Prostate gland (tissue), 2 donors: ENCODE data around the gene MCRIP2. TPM values are rescaled to one million over a fixed set of nuclear protein-coding genes. Genes with fewer than 3 reads are reported as not detected.

Experiments
- DNase-seq: peaks from one replicate; pipeline ENCODE4 v3.0.0-alpha.2; 2019; ENCODE audit warnings: low spot score
- H3K27ac ChIP-seq, 2 donors: fragments of 200-600 bp; sonication (generic); 2 replicates each; pipeline ENCODE4 v1.5.1; 2017 to 2019
- H3K27me3 ChIP-seq: fragments of 200-600 bp; sonication (generic); replicated peaks from 2 replicates; pipeline ENCODE4 v1.5.1; 2019; ENCODE audit not compliant: insufficient read depth
- H3K36me3 ChIP-seq, 2 donors: fragments of 200-600 bp; sonication (generic); 1 replicate in 1 of 2; 2 replicates in 1 of 2; pipeline versions ENCODE4 v1.5.1 to v1.8.1; 2017 to 2019
- H3K4me1 ChIP-seq: fragments of 200-600 bp; sonication (generic); replicated peaks from 2 replicates; pipeline ENCODE4 v1.5.1; 2019
- H3K4me3 ChIP-seq, 2 donors: fragments of 200-600 bp; sonication (generic); 2 replicates each; pipeline ENCODE4 v1.5.1; 2017 to 2019
- H3K9me3 ChIP-seq: fragments of 200-600 bp; sonication (generic); 2 replicates; pipeline ENCODE4 v1.5.1; 2017
- CTCF ChIP-seq, 4 experiments: fragments of 200-600 bp in 2 of 4; fragments of 450-650 bp in 2 of 4; sonication (generic) in 2 of 4; IDR thresholded peaks; 1 replicate in 3 of 4; 2 replicates in 1 of 4; pipeline ENCODE4 v1.5.1; 2016 to 2019; ENCODE audit warnings: antibody characterized with exemption in 4 of 4, mild to moderate bottlenecking in 2 of 4, moderate library complexity in 2 of 4
- POLR2A ChIP-seq: fragments of 450-650 bp; IDR thresholded peaks from one replicate; pipeline ENCODE4 v1.6.1; 2016; ENCODE audit warnings: antibody characterized with exemption, mild to moderate bottlenecking
- POLR2AphosphoS5 ChIP-seq: sonication (generic); formaldehyde crosslinking; IDR thresholded peaks from one replicate; pipeline ENCODE4 v1.6.1; 2017; ENCODE audit warnings: antibody characterized with exemption
- WGBS: methylation state at CpG from one replicate; pipeline ENCODE4 v1.1.5; 2018; 5-methylcytosine and 5-hydroxymethylcytosine counted together
- intact Hi-C: fragments of 100-400 bp; cut with DNase I; formaldehyde crosslinking; loops from one replicate; pipeline ENCODE4 v1.14.2; 2022
- total RNA-seq, 2 donors: library from RNA; depleted of rRNA; stranded (reverse); fragments of >200 nt; gene quantifications; one replicate each; pipeline ENCODE4 v1.1.0, GENCODE V29; 2016

The MCRIP2 gene
- total RNA-seq, 2 donors from 2014 or later: 59.5 to 61.6 TPM

- Histone ChIP-seq H3K4me3 (peak overlapping the region; percentile 25 to 82), H3K36me3 (peaks cover 7 to 10% of the 10 kb centered on the region in 2 donors), H3K4me1 (peaks cover 17% of the 10 kb centered on the region), H3K9me3 (no peaks in the 10 kb centered on the region), H3K27ac (peak overlapping the region; percentile 88 to 93), H3K27me3 (no peaks in the 10 kb centered on the region)
- WGBS: 33% methylated on average over 31 of the region's 52 CpGs
- peak; percentile 10 for TF ChIP-seq POLR2A
- TF ChIP-seq CTCF (IDR thresholded peaks at IDR 0.05): no peak
- intact Hi-C loops: no loop called here
- peak; percentile 68 for DNase-seq
Measured at GRCh38 chr16:678858-679813, 37.5 kb downstream of the MCRIP2 start.

DNA sequence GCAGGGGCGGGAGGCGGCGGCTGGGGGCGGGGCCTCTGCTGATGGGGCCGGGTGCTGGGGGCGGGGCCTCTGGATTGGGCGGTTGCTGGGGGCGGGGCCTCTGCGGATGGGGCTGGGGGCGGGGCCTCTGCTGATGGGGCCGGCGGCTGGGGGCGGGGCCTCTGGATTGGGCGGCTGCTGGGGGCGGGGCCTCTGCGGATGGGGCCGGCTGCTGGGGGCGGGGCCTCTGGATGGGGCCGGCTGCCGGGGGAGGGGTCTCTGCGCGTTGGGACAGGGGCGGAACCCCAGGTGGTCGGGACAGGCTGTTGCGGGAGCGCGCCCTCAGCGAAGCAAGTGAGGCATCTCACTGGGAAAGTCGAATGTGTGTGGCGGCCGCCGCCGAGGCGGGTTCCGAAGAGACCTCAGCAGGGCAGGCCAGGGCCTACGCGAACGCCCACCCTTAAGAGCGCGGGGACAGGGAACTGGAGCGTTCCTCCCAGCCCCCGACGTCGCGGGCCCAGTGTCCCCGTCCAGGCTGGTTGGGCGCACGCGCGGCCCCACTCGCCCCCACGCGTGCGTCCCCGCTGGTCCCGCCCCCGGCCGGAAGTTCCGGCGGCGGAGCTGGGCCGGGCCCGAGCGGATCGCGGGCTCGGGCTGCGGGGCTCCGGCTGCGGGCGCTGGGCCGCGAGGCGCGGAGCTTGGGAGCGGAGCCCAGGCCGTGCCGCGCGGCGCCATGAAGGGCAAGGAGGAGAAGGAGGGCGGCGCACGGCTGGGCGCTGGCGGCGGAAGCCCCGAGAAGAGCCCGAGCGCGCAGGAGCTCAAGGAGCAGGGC lies 38.4 kb downstream of the MCRIP2 start, which contains the start of gene STUB1:
Gene STUB1 (plus strand): TSS at position 597 of the 811 bp plus-strand sequence. CDS start 116 bp downstream, at position 713.
- peak; percentile 84 for DNase-seq
- H3K9me3 ChIP-seq: no peaks in the 10 kb centered on the region
- peaks cover 22% of the 10 kb centered on the region for H3K4me1 ChIP-seq
- H3K36me3 ChIP-seq: peaks cover 7 to 10% of the 10 kb centered on the region in 2 donors
- H3K27me3 ChIP-seq: no peaks in the 10 kb centered on the region
- intact Hi-C loops: no loop called here
- peak within 1 kb of the TSS; percentile 69 to 82 for H3K4me3 ChIP-seq
- H3K27ac ChIP-seq: peak within 1 kb of the TSS; percentile 88 to 93
- TF ChIP-seq POLR2A (no peak), CTCF (IDR thresholded peaks at IDR 0.05) (peak in 1 of 4 experiments; percentile 34), POLR2AphosphoS5 (peak; percentile 37)
- WGBS: 4% methylated on average over 69 of the region's 91 CpGs

GRCh38 chr16:680625-680945 lies 39.0 kb downstream of the MCRIP2 start:
- intact Hi-C loops: no loop called here
- H3K4me1 ChIP-seq: peaks cover 25% of the 10 kb centered on the region
- H3K27me3 ChIP-seq: no peaks in the 10 kb centered on the region
- H3K9me3 ChIP-seq: no peaks in the 10 kb centered on the region
- no peak for TF ChIP-seq CTCF (IDR thresholded peaks at IDR 0.05)
- no peak for TF ChIP-seq POLR2A
- no peak for TF ChIP-seq POLR2AphosphoS5
- H3K36me3 ChIP-seq: peaks cover 7 to 10% of the 10 kb centered on the region in 2 donors
- WGBS: 2% methylated on average over 27 of the region's 38 CpGs
- H3K4me3 ChIP-seq: peak overlapping the region; percentile 69 to 82
- no peak for DNase-seq
- peak overlapping the region; percentile 88 to 93 for H3K27ac ChIP-seq

DNA sequence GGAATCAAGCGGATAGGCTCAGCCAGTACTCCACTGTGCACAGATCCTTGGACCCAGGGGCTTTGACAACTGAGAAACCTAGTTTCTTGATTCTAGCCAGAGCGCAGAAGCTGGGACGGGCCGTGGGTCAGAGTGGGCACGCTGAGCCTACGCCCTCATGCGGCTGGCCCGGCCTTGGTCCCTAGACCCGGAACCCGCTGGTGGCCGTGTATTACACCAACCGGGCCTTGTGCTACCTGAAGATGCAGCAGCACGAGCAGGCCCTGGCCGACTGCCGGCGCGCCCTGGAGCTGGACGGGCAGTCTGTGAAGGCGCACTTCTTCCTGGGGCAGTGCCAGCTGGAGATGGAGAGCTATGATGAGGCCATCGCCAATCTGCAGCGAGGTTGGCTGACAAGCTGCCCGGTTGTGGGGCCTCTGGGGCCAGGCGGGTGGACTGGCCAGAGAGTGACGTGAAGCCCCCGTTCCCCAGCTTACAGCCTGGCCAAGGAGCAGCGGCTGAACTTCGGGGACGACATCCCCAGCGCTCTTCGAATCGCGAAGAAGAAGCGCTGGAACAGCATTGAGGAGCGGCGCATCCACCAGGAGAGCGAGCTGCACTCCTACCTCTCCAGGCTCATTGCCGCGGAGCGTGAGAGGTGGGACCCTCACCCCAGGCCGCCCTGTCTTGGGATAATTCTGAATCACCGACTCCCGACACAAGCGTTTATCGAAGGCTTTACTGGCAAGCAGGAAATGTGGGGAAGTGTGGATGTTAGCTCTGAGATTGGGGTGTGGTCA lies 39.5 kb downstream of the MCRIP2 start:
- Histone ChIP-seq H3K4me3 (peak overlapping the region; percentile 69 to 82), H3K27ac (peak overlapping the region; percentile 88 to 93), H3K9me3 (no peaks in the 10 kb centered on the region), H3K4me1 (peaks cover 25% of the 10 kb centered on the region), H3K36me3 (peaks cover 7 to 10% of the 10 kb centered on the region in 2 donors), H3K27me3 (no peaks in the 10 kb centered on the region)
- no peak for DNase-seq
- 42% methylated on average over 44 of the region's 44 CpGs for WGBS
- no peak for TF ChIP-seq POLR2A
- no peak for TF ChIP-seq POLR2AphosphoS5
- no peak for TF ChIP-seq CTCF (IDR thresholded peaks at IDR 0.05)
- intact Hi-C loops: no loop called here
